ENCODE measurements around the gene FADS3. TPM values are rescaled to one million over a fixed set of nuclear protein-coding genes. Genes with fewer than 3 reads are reported as not detected.
A peak's percentile ranks its signal among the peaks of the same experiment; 100 is the strongest.

FADS3 gene
- total RNA-seq, 1 donor from 2014 or later: 9.7 TPM

GRCh38 chr11:61870541-61871031 lies 20.8 kb downstream of the FADS3 start:
- H3K36me3 Mint-ChIP-seq (ENCODE audit: unreplicated experiment): no peaks in the 10 kb centered on the region
- H3K4me1 Mint-ChIP-seq (ENCODE audit: low read depth, unreplicated experiment): peaks cover 14% of the 10 kb centered on the region
- no peak for DNase-seq
- peaks cover 5% of the 10 kb centered on the region for H3K9me3 Mint-ChIP-seq (ENCODE audit: unreplicated experiment)
- H3K27me3 Mint-ChIP-seq (ENCODE audit: unreplicated experiment): peaks cover 7% of the 10 kb centered on the region
- TF ChIP-seq CTCF (IDR thresholded peaks at IDR 0.05; ENCODE audit: partially characterized antibody, unreplicated experiment): no peak
- H3K27ac Mint-ChIP-seq (ENCODE audit: unreplicated experiment): peak overlapping the region; percentile 73
- peak overlapping the region; percentile 65 for H3K4me3 Mint-ChIP-seq (ENCODE audit: unreplicated experiment)

GRCh38 chr11:61869708-61870451 lies 21.5 kb downstream of the FADS3 start:
- no peak overlapping the region for H3K27ac Mint-ChIP-seq (ENCODE audit: unreplicated experiment)
- TF ChIP-seq CTCF (IDR thresholded peaks at IDR 0.05; ENCODE audit: partially characterized antibody, unreplicated experiment): no peak
- no peaks in the 10 kb centered on the region for H3K36me3 Mint-ChIP-seq (ENCODE audit: unreplicated experiment)
- peaks cover 7% of the 10 kb centered on the region for H3K27me3 Mint-ChIP-seq (ENCODE audit: unreplicated experiment)
- peaks cover 5% of the 10 kb centered on the region for H3K9me3 Mint-ChIP-seq (ENCODE audit: unreplicated experiment)
- peaks cover 14% of the 10 kb centered on the region for H3K4me1 Mint-ChIP-seq (ENCODE audit: low read depth, unreplicated experiment)
- H3K4me3 Mint-ChIP-seq (ENCODE audit: unreplicated experiment): peak overlapping the region; percentile 38
- peak; percentile 51 for DNase-seq

GRCh38 chr11:61869429-61869707 lies 22.0 kb downstream of the FADS3 start:
- DNase-seq: no peak
- Mint-ChIP-seq H3K36me3 (ENCODE audit: unreplicated experiment) (no peaks in the 10 kb centered on the region), H3K27ac (ENCODE audit: unreplicated experiment) (no peak overlapping the region), H3K27me3 (ENCODE audit: unreplicated experiment) (peaks cover 9% of the 10 kb centered on the region), H3K4me3 (ENCODE audit: unreplicated experiment) (peak overlapping the region; percentile 38), H3K4me1 (ENCODE audit: low read depth, unreplicated experiment) (peaks cover 14% of the 10 kb centered on the region), H3K9me3 (ENCODE audit: unreplicated experiment) (peaks cover 5% of the 10 kb centered on the region)
- TF ChIP-seq CTCF (IDR thresholded peaks at IDR 0.05; ENCODE audit: partially characterized antibody, unreplicated experiment): no peak

GRCh38 chr11:61868571-61869428 lies 22.5 kb downstream of the FADS3 start:
- peaks cover 14% of the 10 kb centered on the region for H3K4me1 Mint-ChIP-seq (ENCODE audit: low read depth, unreplicated experiment)

More at GRCh38 chr11:61868571-61869428, 22.5 kb downstream of the FADS3 start:
- H3K27ac Mint-ChIP-seq (ENCODE audit: unreplicated experiment): no peak overlapping the region
- H3K36me3 Mint-ChIP-seq (ENCODE audit: unreplicated experiment): no peaks in the 10 kb centered on the region
- no peak for DNase-seq
- no peak for TF ChIP-seq CTCF (IDR thresholded peaks at IDR 0.05; ENCODE audit: partially characterized antibody, unreplicated experiment)
- peaks cover 3% of the 10 kb centered on the region for H3K9me3 Mint-ChIP-seq (ENCODE audit: unreplicated experiment)
- no peak overlapping the region for H3K4me3 Mint-ChIP-seq (ENCODE audit: unreplicated experiment)
- H3K27me3 Mint-ChIP-seq (ENCODE audit: unreplicated experiment): peaks cover 9% of the 10 kb centered on the region

All from glutamatergic neuron (in vitro differentiated cells).